CD14-positive monocyte (primary cell): Measurements from ENCODE around the gene GJB5. TPM values are rescaled to one million over a fixed set of nuclear protein-coding genes. Genes with fewer than 3 reads are reported as not detected.

Experiments used
- DNase-seq, 3 donors: peaks; one replicate each; pipeline ENCODE4 v3.0.0-alpha.2; 2011 to 2022
- H2AFZ ChIP-seq: 2 replicates; pipeline ENCODE4 v1.6.0; 2012; ENCODE audit warnings: mild to moderate bottlenecking, low read depth, low read length, inconsistent platforms; ENCODE audit not compliant: insufficient read depth, poor library complexity, severe bottlenecking
- H3K27ac ChIP-seq, 2 donors: 1 replicate in 1 of 2; 2 replicates in 1 of 2; pipeline ENCODE4 v1.5.1; 2012 to 2013; ENCODE audit warnings: low read length in 2 of 2, control low read depth in 1 of 2, inconsistent platforms in 1 of 2, low read depth in 1 of 2, mild to moderate bottlenecking in 1 of 2
- H3K27me3 ChIP-seq, 2 donors: one replicate each; pipeline versions ENCODE4 v1.6.0 to v1.6.1; 2011 to 2013; ENCODE audit warnings: low read length in 2 of 2; ENCODE audit not compliant: control insufficient read depth in 2 of 2, insufficient read depth in 2 of 2
- H3K36me3 ChIP-seq, 2 donors: replicated peaks in 1 of 2; 1 replicate in 1 of 2; 2 replicates in 1 of 2; pipeline versions ENCODE4 v1.5.1 to v1.6.1; 2012 to 2013; ENCODE audit warnings: low read length in 2 of 2, control low read depth in 1 of 2, inconsistent platforms in 1 of 2, mild to moderate bottlenecking in 1 of 2; ENCODE audit not compliant: insufficient read depth in 2 of 2, control insufficient read depth in 1 of 2
- H3K4me1 ChIP-seq, 2 donors: 1 replicate in 1 of 2; 2 replicates in 1 of 2; pipeline versions ENCODE4 v1.5.1 to v1.6.1; 2012 to 2013; ENCODE audit warnings: low read length in 2 of 2, control low read depth in 1 of 2, inconsistent platforms in 1 of 2, mild to moderate bottlenecking in 1 of 2, moderate library complexity in 1 of 2; ENCODE audit not compliant: insufficient read depth in 2 of 2, control insufficient read depth in 1 of 2
- H3K4me2 ChIP-seq: replicated peaks from 2 replicates; pipeline ENCODE3; 2012; ENCODE audit warnings: low read length, moderate library complexity, mild to moderate bottlenecking; ENCODE audit not compliant: poor library complexity, severe bottlenecking; ENCODE audit errors: extremely low read depth
- H3K4me3 ChIP-seq, 3 experiments: fragments of 200-600 bp in 1 of 3; sonication (generic) in 1 of 3; replicated peaks in 1 of 3; 1 replicate in 2 of 3; 2 replicates in 1 of 3; pipeline ENCODE4 v1.5.1; 2011 to 2013; ENCODE audit warnings: low read length in 3 of 3, mild to moderate bottlenecking in 3 of 3, control low read depth in 2 of 3, low read depth in 2 of 3, inconsistent platforms in 1 of 3, moderate library complexity in 1 of 3
- H3K79me2 ChIP-seq: 2 replicates; pipeline ENCODE4 v1.6.0; 2012; ENCODE audit warnings: mild to moderate bottlenecking, control low read depth, inconsistent platforms, low read length, moderate library complexity; ENCODE audit not compliant: insufficient read depth
- H3K9ac ChIP-seq: 2 replicates; pipeline ENCODE4 v1.6.0; 2017; ENCODE audit warnings: low read length, mild to moderate bottlenecking; ENCODE audit not compliant: insufficient read depth, poor library complexity, severe bottlenecking
- H3K9me3 ChIP-seq, 2 donors: replicated peaks in 1 of 2; 1 replicate in 1 of 2; 2 replicates in 1 of 2; pipeline versions ENCODE4 v1.5.1 to v1.6.1; 2012 to 2013; ENCODE audit warnings: low read length in 2 of 2, control low read depth in 1 of 2; ENCODE audit not compliant: control insufficient read depth in 1 of 2, insufficient read depth in 1 of 2
- H4K20me1 ChIP-seq: 2 replicates; pipeline ENCODE4 v1.6.0; 2012; ENCODE audit warnings: mild to moderate bottlenecking, low read length, control low read depth, moderate library complexity; ENCODE audit not compliant: insufficient read depth
- H3K27ac Mint-ChIP-seq, 7 donors: one replicate each; pipeline ENCODE4 v1.8.0; 2020; ENCODE audit warnings: mild to moderate bottlenecking in 7 of 7, mixed read lengths in 7 of 7, moderate library complexity in 6 of 7, inconsistent platforms in 2 of 7
- H3K27me3 Mint-ChIP-seq, 3 donors: one replicate each; pipeline ENCODE4 v1.8.0; 2021 to 2022; ENCODE audit warnings: low read depth in 3 of 3, mild to moderate bottlenecking in 3 of 3, mixed read lengths in 3 of 3, moderate library complexity in 3 of 3, inconsistent platforms in 1 of 3
- H3K36me3 Mint-ChIP-seq, 2 donors: one replicate each; pipeline ENCODE4 v1.8.0; 2020; ENCODE audit warnings: mixed read lengths in 2 of 2, inconsistent platforms in 1 of 2, mild to moderate bottlenecking in 1 of 2
- H3K4me1 Mint-ChIP-seq: one replicate; pipeline ENCODE4 v1.8.0; 2020; ENCODE audit warnings: mild to moderate bottlenecking, mixed read lengths
- H3K4me3 Mint-ChIP-seq, 2 donors: one replicate each; pipeline ENCODE4 v1.8.0; 2020; ENCODE audit warnings: mild to moderate bottlenecking in 2 of 2, mixed read lengths in 2 of 2, moderate library complexity in 1 of 2
- H3K9me3 Mint-ChIP-seq, 7 donors: one replicate each; pipeline ENCODE4 v1.8.0; 2020 to 2022; ENCODE audit warnings: mixed read lengths in 7 of 7, mild to moderate bottlenecking in 6 of 7, moderate library complexity in 6 of 7, inconsistent platforms in 2 of 7
- WGBS: methylation state at CpG from one replicate; pipeline ENCODE4 v1.1.5; 2013; ENCODE audit warnings: missing lambda C conversion rate; ENCODE audit not compliant: insufficient coverage; 5-methylcytosine and 5-hydroxymethylcytosine counted together
- intact Hi-C, 2 donors: fragments of 100-400 bp; cut with micrococcal nuclease; formaldehyde crosslinking; loops; one replicate each; pipeline versions ENCODE4 v1.15.0 to v1.15.1; 2023
- polyA plus RNA-seq, 3 donors: library from polyadenylated mRNA; depleted of rRNA in 1 of 3; unstranded in 2 of 3; stranded (reverse) in 1 of 3; fragments of 300-500 nt in 2 of 3; fragments of >200 nt in 1 of 3; fragmentation: Illumina TruSeq in 2 of 3; gene quantifications; 1 replicate in 2 of 3; 2 replicates in 1 of 3; pipeline ENCODE4 v1.2.3, GENCODE V29; 2012 to 2021
- TF ChIP-seq, protein P1 (sequence below): fragments of 200-600 bp; IDR thresholded peaks from one replicate; pipeline ENCODE4 v1.8.0; 2022; ENCODE audit warnings: antibody characterized with exemption, mild to moderate bottlenecking

GJB5 gene
- polyA plus RNA-seq, 3 donors = 0.12 TPM; not detected in 2

DNA sequence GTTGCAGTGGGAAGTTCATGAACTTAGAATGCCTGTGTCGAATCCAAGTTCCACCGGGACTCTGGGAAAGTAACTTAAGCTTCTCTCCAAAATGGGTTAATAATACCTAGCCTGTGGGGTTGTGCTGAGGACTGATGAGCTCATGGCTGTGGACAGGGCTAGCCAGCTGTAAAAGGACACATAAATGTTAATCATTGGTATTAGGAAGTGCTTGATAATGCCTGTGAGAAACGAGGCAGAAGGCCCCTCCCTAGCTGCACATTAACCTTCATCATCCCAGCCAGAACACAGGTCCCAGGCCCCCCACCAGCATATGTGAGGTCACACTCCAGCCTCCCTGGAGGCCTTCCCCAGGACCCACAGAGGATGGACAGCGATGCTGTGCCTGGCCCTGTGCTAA lies 3.9 kb downstream of the GJB5 start:
- peak overlapping the region in 1 of 2 donors; percentile 20 for H3K4me3 Mint-ChIP-seq
- no peaks in the 10 kb centered on the region for H3K9me3 ChIP-seq
- no peaks in the 10 kb centered on the region for H3K36me3 ChIP-seq
- peaks cover 0 to 3% (median 0%) of the 10 kb centered on the region in 7 donors for H3K9me3 Mint-ChIP-seq
- TF ChIP-seq, protein P1, sequence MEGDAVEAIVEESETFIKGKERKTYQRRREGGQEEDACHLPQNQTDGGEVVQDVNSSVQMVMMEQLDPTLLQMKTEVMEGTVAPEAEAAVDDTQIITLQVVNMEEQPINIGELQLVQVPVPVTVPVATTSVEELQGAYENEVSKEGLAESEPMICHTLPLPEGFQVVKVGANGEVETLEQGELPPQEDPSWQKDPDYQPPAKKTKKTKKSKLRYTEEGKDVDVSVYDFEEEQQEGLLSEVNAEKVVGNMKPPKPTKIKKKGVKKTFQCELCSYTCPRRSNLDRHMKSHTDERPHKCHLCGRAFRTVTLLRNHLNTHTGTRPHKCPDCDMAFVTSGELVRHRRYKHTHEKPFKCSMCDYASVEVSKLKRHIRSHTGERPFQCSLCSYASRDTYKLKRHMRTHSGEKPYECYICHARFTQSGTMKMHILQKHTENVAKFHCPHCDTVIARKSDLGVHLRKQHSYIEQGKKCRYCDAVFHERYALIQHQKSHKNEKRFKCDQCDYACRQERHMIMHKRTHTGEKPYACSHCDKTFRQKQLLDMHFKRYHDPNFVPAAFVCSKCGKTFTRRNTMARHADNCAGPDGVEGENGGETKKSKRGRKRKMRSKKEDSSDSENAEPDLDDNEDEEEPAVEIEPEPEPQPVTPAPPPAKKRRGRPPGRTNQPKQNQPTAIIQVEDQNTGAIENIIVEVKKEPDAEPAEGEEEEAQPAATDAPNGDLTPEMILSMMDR = no peak
- H3K4me3 ChIP-seq = no peak overlapping the region
- H3K36me3 Mint-ChIP-seq = no peaks in the 10 kb centered on the region
- H3K27me3 Mint-ChIP-seq = peaks cover 1 to 7% (median 3%) of the 10 kb centered on the region in 3 donors
- no peaks in the 10 kb centered on the region for H3K4me1 ChIP-seq
- no peaks in the 10 kb centered on the region for H3K27me3 ChIP-seq
- H3K4me2 ChIP-seq = no peak overlapping the region
- H3K27ac ChIP-seq = no peak overlapping the region
- WGBS = 92% methylated on average over 2 of the region's 4 CpGs
- no peaks in the 10 kb centered on the region for H3K4me1 Mint-ChIP-seq
- no peak overlapping the region for H2AFZ ChIP-seq
- intact Hi-C loops = no loop called here
- DNase-seq = no peak
- H3K27ac Mint-ChIP-seq = no peak overlapping the region
- H3K9ac ChIP-seq = no peak overlapping the region
- no peaks in the 10 kb centered on the region for H4K20me1 ChIP-seq
- H3K79me2 ChIP-seq = no peaks in the 10 kb centered on the region

DNA sequence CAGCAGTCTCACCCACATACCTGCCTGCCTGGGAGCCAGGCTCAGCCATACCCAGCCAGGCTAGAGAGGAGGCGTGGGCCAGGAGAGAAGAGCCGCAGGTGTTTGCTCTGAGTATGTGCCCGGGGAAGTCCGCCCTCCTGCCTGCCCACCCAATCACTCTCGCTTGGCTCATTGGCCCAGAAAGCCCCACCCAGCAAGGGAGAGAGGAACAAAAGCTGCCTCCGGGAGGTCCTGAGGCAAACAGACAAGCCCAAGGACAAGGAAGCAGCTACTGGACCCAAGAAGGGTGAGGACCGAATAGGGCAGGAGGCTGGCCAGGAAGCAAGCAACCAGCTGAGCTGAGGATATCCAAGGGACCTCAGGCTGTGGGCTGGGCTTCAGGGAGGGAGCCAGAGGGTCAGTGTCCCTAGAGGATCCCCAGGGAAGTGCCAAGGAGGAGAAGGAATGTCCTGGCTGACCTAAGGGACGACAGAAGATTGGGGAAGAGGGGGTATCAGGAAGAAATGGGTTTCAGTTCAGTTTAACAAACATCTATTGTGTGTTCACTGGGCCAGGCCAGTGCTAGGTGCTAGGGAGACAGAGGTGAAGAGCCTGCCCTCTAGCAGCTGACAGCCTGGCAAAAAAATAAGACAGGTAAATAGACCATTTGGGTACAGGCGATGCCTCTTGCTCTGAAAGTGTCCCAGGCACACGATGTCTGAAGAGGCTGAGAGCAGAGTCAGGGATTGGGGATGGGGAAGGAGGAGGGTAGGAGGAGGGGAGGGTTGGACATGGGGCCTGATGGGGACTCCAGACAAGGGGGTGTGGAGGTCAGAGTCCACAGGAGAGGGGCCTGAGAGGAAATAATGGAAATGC lies 4.9 kb downstream of the GJB5 start, which contains the start of gene GJB4:
GJB4 (plus strand) TSS at position 238 of the 855 bp plus-strand sequence. CDS start 1,515 bp downstream, outside the sequence.
- Histone ChIP-seq H2AFZ (no peak within 1 kb of the TSS), H3K4me3 (no peak within 1 kb of the TSS), H3K27me3 (no peaks in the 10 kb centered on the region), H3K9me3 (no peaks in the 10 kb centered on the region), H4K20me1 (no peaks in the 10 kb centered on the region), H3K4me1 (no peaks in the 10 kb centered on the region), H3K4me2 (no peak within 1 kb of the TSS), H3K79me2 (no peaks in the 10 kb centered on the region), H3K9ac (no peak within 1 kb of the TSS), H3K36me3 (no peaks in the 10 kb centered on the region), H3K27ac (no peak within 1 kb of the TSS)
- Mint-ChIP-seq H3K4me3 (peak within 1 kb of the TSS in 1 of 2 donors; percentile 20), H3K36me3 (no peaks in the 10 kb centered on the region), H3K27ac (no peak within 1 kb of the TSS), H3K4me1 (no peaks in the 10 kb centered on the region), H3K27me3 (peaks cover 1 to 7% (median 3%) of the 10 kb centered on the region in 3 donors), H3K9me3 (peaks cover 0 to 3% (median 0%) of the 10 kb centered on the region in 7 donors)
- TF ChIP-seq, protein P1 = no peak
- intact Hi-C loops = no loop called here
- no peak for DNase-seq
- 73% methylated on average over 7 of the region's 10 CpGs for WGBS
